B cell (primary cell): ENCODE results near the gene FAM114A1. TPM values are rescaled to one million over a fixed set of nuclear protein-coding genes. Genes with fewer than 3 reads are reported as not detected.
A peak's percentile ranks its signal among the peaks of the same experiment; 100 is the strongest.

ENCODE experiments used
- ATAC-seq: fragments of 200-7000 bp; cut with Tn5 transposase; one replicate; pipeline ENCODE4 v1.10.0; 2021; ENCODE audit warnings: low read depth, mild to moderate bottlenecking, moderate number of reproducible peaks, moderate library complexity
- CTCF ChIA-PET: fragments of 350-600 bp; sonication (Branson Sonifier 250); formaldehyde crosslinking; loops from one replicate; lab custom pipeline; 2021; ENCODE audit warnings: antibody characterized with exemption, inconsistent platforms; lab: Charles Lee
- POLR2A ChIA-PET: fragments of 350-600 bp; sonication (Branson Sonifier 250); formaldehyde crosslinking; loops from one replicate; lab custom pipeline; 2021; ENCODE audit warnings: antibody characterized with exemption; lab: Charles Lee
- DNase-seq: peaks from one replicate; pipeline ENCODE4 v3.0.0; 2013
- H2AFZ ChIP-seq: 2 replicates; pipeline ENCODE4 v1.6.1; 2012; ENCODE audit warnings: mild to moderate bottlenecking, low read depth, low read length; ENCODE audit not compliant: insufficient read depth, poor library complexity, severe bottlenecking
- H3K27ac ChIP-seq, 2 donors: 1 replicate in 1 of 2; 2 replicates in 1 of 2; pipeline ENCODE4 v1.5.1; 2012 to 2013; ENCODE audit warnings: low read length in 2 of 2, mild to moderate bottlenecking in 2 of 2, moderate library complexity in 1 of 2
- H3K27me3 ChIP-seq, 4 experiments: fragments of 200-600 bp in 1 of 4; sonication (generic) in 1 of 4; replicated peaks in 1 of 4; 1 replicate in 2 of 4; 2 replicates in 2 of 4; pipeline versions ENCODE4 v1.6.1 to v1.7.0; 2013 to 2016; ENCODE audit warnings: low read length in 3 of 4, mild to moderate bottlenecking in 2 of 4, mixed read lengths in 1 of 4, moderate library complexity in 1 of 4; ENCODE audit not compliant: insufficient read depth in 4 of 4, control insufficient read depth in 3 of 4; ENCODE audit errors: control extremely low read depth in 1 of 4
- H3K36me3 ChIP-seq, 2 experiments: replicated peaks in 1 of 2; 1 replicate in 1 of 2; 2 replicates in 1 of 2; pipeline versions ENCODE4 v1.6.1 to v1.7.1; 2013; ENCODE audit warnings: low read length in 1 of 2; ENCODE audit not compliant: insufficient read depth in 2 of 2, control insufficient read depth in 1 of 2; ENCODE audit errors: control extremely low read depth in 1 of 2, extremely low read depth in 1 of 2
- H3K4me1 ChIP-seq, 2 donors: fragments of 200-600 bp in 1 of 2; sonication (generic) in 1 of 2; 1 replicate in 1 of 2; 2 replicates in 1 of 2; pipeline versions ENCODE4 v1.5.1 to v1.6.1; 2013 to 2017; ENCODE audit warnings: low read length in 2 of 2; ENCODE audit not compliant: control insufficient read depth in 2 of 2, insufficient read depth in 2 of 2
- H3K4me2 ChIP-seq: replicated peaks from 2 replicates; pipeline ENCODE3; 2012; ENCODE audit warnings: mild to moderate bottlenecking, low read depth, low read length; ENCODE audit not compliant: poor library complexity, severe bottlenecking
- H3K4me3 ChIP-seq, 5 experiments: fragments of 200-600 bp in 1 of 5; sonication (generic) in 1 of 5; 1 replicate in 3 of 5; 2 replicates in 2 of 5; pipeline versions ENCODE4 v1.5.1 to v1.7.0; 2011 to 2016; ENCODE audit warnings: low read length in 4 of 5, mild to moderate bottlenecking in 4 of 5, low read depth in 2 of 5, control low read depth in 1 of 5, moderate library complexity in 1 of 5; ENCODE audit not compliant: insufficient read depth in 1 of 5; ENCODE audit errors: control extremely low read depth in 1 of 5, extremely low read depth in 1 of 5
- H3K79me2 ChIP-seq: fragments of 200-600 bp; sonication (generic); one replicate; pipeline ENCODE4 v1.6.0; 2016; ENCODE audit warnings: low read length; ENCODE audit not compliant: control insufficient read depth, insufficient read depth
- H3K9ac ChIP-seq: fragments of 200-600 bp; sonication (generic); 2 replicates; pipeline ENCODE4 v1.6.1; 2017; ENCODE audit warnings: mild to moderate bottlenecking, low read length, moderate library complexity
- H3K9me3 ChIP-seq, 3 donors: one replicate each; pipeline versions ENCODE4 v1.6.1 to v1.7.1; 2013; ENCODE audit warnings: low read length in 2 of 3; ENCODE audit not compliant: control insufficient read depth in 2 of 3, insufficient read depth in 1 of 3; ENCODE audit errors: control extremely low read depth in 1 of 3
- H4K20me1 ChIP-seq: 2 replicates; pipeline ENCODE4 v1.6.0; 2012; ENCODE audit warnings: mild to moderate bottlenecking, low read length; ENCODE audit not compliant: insufficient read depth, control insufficient read depth, poor library complexity, severe bottlenecking
- H3K27ac Mint-ChIP-seq: one replicate; pipeline ENCODE4 v1.8.0; 2021; ENCODE audit warnings: mixed read lengths
- H3K27me3 Mint-ChIP-seq: one replicate; pipeline ENCODE4 v1.8.0; 2021; ENCODE audit warnings: mixed read lengths
- H3K4me1 Mint-ChIP-seq: one replicate; pipeline ENCODE4 v1.8.0; 2021; ENCODE audit warnings: mixed read lengths
- H3K4me3 Mint-ChIP-seq: one replicate; pipeline ENCODE4 v1.8.0; 2021; ENCODE audit warnings: mixed read lengths
- H3K9me3 Mint-ChIP-seq: one replicate; pipeline ENCODE4 v1.8.0; 2022; ENCODE audit warnings: mixed read lengths; ENCODE audit not compliant: insufficient read depth
- EZH2 ChIP-seq: IDR thresholded peaks from 2 replicates; pipeline ENCODE4 v1.6.1; 2012; ENCODE audit warnings: borderline replicate concordance, low read depth, mild to moderate bottlenecking, moderate library complexity, low read length; ENCODE audit not compliant: insufficient read depth, poor library complexity, severe bottlenecking
- WGBS: methylation state at CpG from one replicate; pipeline ENCODE4 v1.1.5; 2013; ENCODE audit warnings: missing lambda C conversion rate; ENCODE audit not compliant: insufficient coverage; 5-methylcytosine and 5-hydroxymethylcytosine counted together
- intact Hi-C: fragments of 100-400 bp; cut with micrococcal nuclease; formaldehyde crosslinking; loops from one replicate; pipeline ENCODE4 v1.10.0; 2022
- polyA plus RNA-seq: library from polyadenylated mRNA; depleted of rRNA; stranded (reverse); fragments of >200 nt; gene quantifications from 2 replicates; pipeline ENCODE4 v1.2.3, GENCODE V29; 2012
- total RNA-seq, 2 donors: library from RNA; stranded (reverse); fragments of 120-200 nt in 1 of 2; gene quantifications; 1 replicate in 1 of 2; 2 replicates in 1 of 2; pipeline versions ENCODE4 v1.2.3 to v1.2.4, GENCODE V29; 2013 to 2022
- TF ChIP-seq, protein P1 (sequence below): fragments of 200-600 bp; IDR thresholded peaks from one replicate; pipeline ENCODE4 v1.8.0; 2022; ENCODE audit warnings: antibody characterized with exemption, mild to moderate bottlenecking

Gene FAM114A1
- total and polyA plus RNA-seq, 2 donors (not counting 1 experiment from before 2014, with no cell fraction given): 0.30 to 2.9 TPM

DNA sequence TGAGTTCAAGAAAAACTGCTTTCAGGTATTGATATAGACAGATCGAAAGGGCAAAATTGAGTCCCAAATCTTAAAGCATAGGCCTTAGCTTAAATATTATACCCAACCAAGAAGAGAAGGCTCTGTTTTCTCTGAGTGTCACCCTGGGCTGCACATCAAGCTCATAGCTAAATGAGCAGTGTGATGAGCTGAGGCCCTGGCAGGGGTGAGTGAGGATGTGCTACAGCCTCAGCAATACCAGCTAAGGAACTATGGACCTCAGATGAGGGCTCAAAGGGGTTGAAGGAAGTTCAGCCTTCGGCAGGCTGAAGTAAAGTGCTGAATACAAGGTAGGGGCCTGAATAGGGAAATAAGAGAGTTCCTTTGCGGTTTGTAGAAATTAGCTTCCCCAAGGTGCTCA, 79.3 kb downstream of the FAM114A1 start:
- Mint-ChIP-seq H3K4me3 (no peak overlapping the region), H3K9me3 (no peaks in the 10 kb centered on the region), H3K4me1 (peaks cover 9% of the 10 kb centered on the region), H3K27me3 (no peaks in the 10 kb centered on the region), H3K27ac (no peak overlapping the region)
- Histone ChIP-seq H3K27me3 (no peaks in the 10 kb centered on the region), H3K4me1 (peaks cover 2 to 5% of the 10 kb centered on the region in 2 donors), H3K9ac (no peak overlapping the region), H3K36me3 (no peaks in the 10 kb centered on the region), H3K4me2 (peak overlapping the region; percentile 7), H3K79me2 (no peaks in the 10 kb centered on the region), H3K27ac (no peak overlapping the region), H3K9me3 (no peaks in the 10 kb centered on the region), H3K4me3 (no peak overlapping the region), H2AFZ (no peak overlapping the region), H4K20me1 (no peaks in the 10 kb centered on the region)
- peak; percentile 11 for DNase-seq
- ChIA-PET POLR2A (no interaction called here), CTCF (interaction anchor here (0.6 to 1.0 kb wide), 3 partner anchors 44 to 792 kb away, joined by 3 to 4 read pairs (median 3); no protein-coding TSS in a partner anchor)
- intact Hi-C loops: no loop called here
- ATAC-seq: no peak
- TF ChIP-seq EZH2: no peak
- TF ChIP-seq, protein P1, sequence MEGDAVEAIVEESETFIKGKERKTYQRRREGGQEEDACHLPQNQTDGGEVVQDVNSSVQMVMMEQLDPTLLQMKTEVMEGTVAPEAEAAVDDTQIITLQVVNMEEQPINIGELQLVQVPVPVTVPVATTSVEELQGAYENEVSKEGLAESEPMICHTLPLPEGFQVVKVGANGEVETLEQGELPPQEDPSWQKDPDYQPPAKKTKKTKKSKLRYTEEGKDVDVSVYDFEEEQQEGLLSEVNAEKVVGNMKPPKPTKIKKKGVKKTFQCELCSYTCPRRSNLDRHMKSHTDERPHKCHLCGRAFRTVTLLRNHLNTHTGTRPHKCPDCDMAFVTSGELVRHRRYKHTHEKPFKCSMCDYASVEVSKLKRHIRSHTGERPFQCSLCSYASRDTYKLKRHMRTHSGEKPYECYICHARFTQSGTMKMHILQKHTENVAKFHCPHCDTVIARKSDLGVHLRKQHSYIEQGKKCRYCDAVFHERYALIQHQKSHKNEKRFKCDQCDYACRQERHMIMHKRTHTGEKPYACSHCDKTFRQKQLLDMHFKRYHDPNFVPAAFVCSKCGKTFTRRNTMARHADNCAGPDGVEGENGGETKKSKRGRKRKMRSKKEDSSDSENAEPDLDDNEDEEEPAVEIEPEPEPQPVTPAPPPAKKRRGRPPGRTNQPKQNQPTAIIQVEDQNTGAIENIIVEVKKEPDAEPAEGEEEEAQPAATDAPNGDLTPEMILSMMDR: no peak
- WGBS: no CpG with 5 or more reads among the region's 3 CpGs

DNA sequence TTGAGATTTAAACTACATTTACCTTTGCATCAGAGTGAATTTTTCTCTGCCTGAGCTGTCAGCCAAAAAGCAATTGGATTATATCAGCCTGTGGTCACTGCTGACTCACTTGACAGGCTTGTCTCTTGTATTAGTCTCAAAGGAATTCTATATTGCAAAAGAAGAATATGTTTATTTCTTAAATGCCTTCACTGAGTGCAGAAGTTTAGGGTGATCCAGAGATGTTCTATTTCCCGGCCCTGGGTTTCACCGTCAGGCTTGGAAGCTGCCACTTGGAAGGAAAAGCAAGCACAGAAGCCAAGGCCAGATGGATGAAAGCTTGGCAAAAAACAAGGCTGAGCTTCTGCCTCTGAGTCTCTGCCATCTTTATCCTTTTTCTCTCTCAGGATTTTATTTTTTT, 80.9 kb downstream of the FAM114A1 start:
- Histone ChIP-seq H3K4me2 (no peak overlapping the region), H3K27me3 (no peaks in the 10 kb centered on the region), H3K36me3 (no peaks in the 10 kb centered on the region), H3K9me3 (no peaks in the 10 kb centered on the region), H3K4me1 (peaks cover 2 to 5% of the 10 kb centered on the region in 2 donors), H3K9ac (no peak overlapping the region), H3K79me2 (no peaks in the 10 kb centered on the region), H3K4me3 (no peak overlapping the region), H4K20me1 (no peaks in the 10 kb centered on the region), H2AFZ (no peak overlapping the region), H3K27ac (no peak overlapping the region)
- ChIA-PET CTCF (interaction anchor here (1.2 to 1.4 kb wide), 2 partner anchors 26 to 186 kb away, joined by 3 read pairs; no protein-coding TSS in a partner anchor), POLR2A (no interaction called here)
- no peak for ATAC-seq
- 97% methylated on average over 2 of the region's 2 CpGs for WGBS
- DNase-seq: no peak
- no peak overlapping the region for H3K27ac Mint-ChIP-seq
- intact Hi-C loops: no loop called here
- no peaks in the 10 kb centered on the region for H3K27me3 Mint-ChIP-seq
- H3K4me3 Mint-ChIP-seq: no peak overlapping the region
- peaks cover 9% of the 10 kb centered on the region for H3K4me1 Mint-ChIP-seq
- TF ChIP-seq EZH2: no peak
- TF ChIP-seq, protein P1: no peak
- H3K9me3 Mint-ChIP-seq: no peaks in the 10 kb centered on the region
